Adrenal gland (tissue), 12 donors: Measurements from ENCODE around the gene MYMX. TPM values are rescaled to one million over a fixed set of nuclear protein-coding genes. Genes with fewer than 3 reads are reported as not detected.

ENCODE experiments used
- DNase-seq, 7 donors: peaks; one replicate each; pipeline ENCODE4 v3.0.0-alpha.2; 2019 to 2020
- H3K27ac ChIP-seq, 5 donors: fragments of 200-600 bp; sonication (generic) in 4 of 5; 1 replicate in 3 of 5; 2 replicates in 2 of 5; pipeline versions ENCODE4 v1.5.1 to v1.8.0; 2016 to 2020; ENCODE audit warnings: mild to moderate bottlenecking in 1 of 5
- H3K27me3 ChIP-seq: fragments of 200-600 bp; 2 replicates; pipeline ENCODE4 v1.8.0; 2021
- H3K36me3 ChIP-seq, 2 donors: fragments of 200-600 bp; replicated peaks in 1 of 2; 1 replicate in 1 of 2; 2 replicates in 1 of 2; pipeline versions ENCODE4 v1.5.1 to v1.8.0; 2018 to 2022
- H3K4me1 ChIP-seq, 2 donors: fragments of 200-600 bp; replicated peaks in 1 of 2; 1 replicate in 1 of 2; 2 replicates in 1 of 2; pipeline versions ENCODE4 v1.5.1 to v1.8.0; 2018 to 2021
- H3K4me3 ChIP-seq, 4 donors: fragments of 200-600 bp; sonication (generic) in 3 of 4; one replicate each; pipeline ENCODE4 v1.5.1; 2016 to 2018
- H3K9me3 ChIP-seq, 3 donors: fragments of 200-600 bp; sonication (generic) in 1 of 3; replicated peaks in 1 of 3; 1 replicate in 2 of 3; 2 replicates in 1 of 3; pipeline versions ENCODE4 v1.5.1 to v1.8.0; 2016 to 2021
- CTCF ChIP-seq, 6 experiments: fragments of 450-650 bp in 4 of 6; fragments of 200-600 bp in 2 of 6; sonication (generic) in 1 of 6; IDR thresholded peaks; 1 replicate in 5 of 6; 2 replicates in 1 of 6; pipeline versions ENCODE4 v1.5.1 to v1.8.0; 2016 to 2021; ENCODE audit warnings: antibody characterized with exemption in 6 of 6, mild to moderate bottlenecking in 2 of 6, moderate library complexity in 1 of 6
- POLR2A ChIP-seq, 2 donors: fragments of 450-650 bp; IDR thresholded peaks; one replicate each; pipeline ENCODE4 v1.6.1; 2017; ENCODE audit warnings: antibody characterized with exemption in 2 of 2, mild to moderate bottlenecking in 2 of 2, moderate library complexity in 1 of 2
- WGBS, 4 donors: extraction: QIAGEN DNeasy Blood & Tissue Kit in 2 of 4; methylation state at CpG; one replicate each; pipeline versions ENCODE4 v1.1.5 to v1.1.7; 2013 to 2017; 5-methylcytosine and 5-hydroxymethylcytosine counted together
- intact Hi-C, 2 donors: fragments of 100-400 bp; cut with DNase I; formaldehyde crosslinking; loops; one replicate each; pipeline versions ENCODE4 v1.14.1 to v1.15.0; 2022 to 2023
- polyA plus RNA-seq, 3 donors: library from polyadenylated mRNA; stranded (reverse); fragments of 200-250 nt in 2 of 3; fragments of 350-450 nt in 1 of 3; fragmentation: Illumina TruSeq in 1 of 3; extraction: RNeasy Lipid Tissue Mini Kit (QIAGEN cat#74804) in 1 of 3; gene quantifications; one replicate each; pipeline ENCODE4 v1.2.3, GENCODE V29; 2013 to 2014
- total RNA-seq, 9 donors: library from RNA; depleted of rRNA in 4 of 9; stranded (reverse); fragments of >200 nt in 4 of 9; fragments of 120-200 nt in 1 of 9; fragmentation: NEBNext Ultra II Directional in 1 of 9; extraction: Animal tissue kit (Norgen Biotek cat#: 25700) in 1 of 9; gene quantifications; one replicate each; pipeline versions ENCODE4 v1.1.0 to v1.2.4, GENCODE V29; 2013 to 2023
- donor health status: healthy with polysubstance abuse.
- donor health status: Bipolar disorder and iron deficiency.
- donor health status: DM: yes; HTN: yes; CAD: no.
- donor health status: DM: no; HTN: no; CAD: no.
- donor health status: DM: no; HTN: no; CAD: no.
- donor health status: DM: yes; HTN: yes; CAD: no.

The MYMX gene
- total and polyA plus RNA-seq, 12 donors: 0.39 to 0.94 TPM; not detected in 10

DNA sequence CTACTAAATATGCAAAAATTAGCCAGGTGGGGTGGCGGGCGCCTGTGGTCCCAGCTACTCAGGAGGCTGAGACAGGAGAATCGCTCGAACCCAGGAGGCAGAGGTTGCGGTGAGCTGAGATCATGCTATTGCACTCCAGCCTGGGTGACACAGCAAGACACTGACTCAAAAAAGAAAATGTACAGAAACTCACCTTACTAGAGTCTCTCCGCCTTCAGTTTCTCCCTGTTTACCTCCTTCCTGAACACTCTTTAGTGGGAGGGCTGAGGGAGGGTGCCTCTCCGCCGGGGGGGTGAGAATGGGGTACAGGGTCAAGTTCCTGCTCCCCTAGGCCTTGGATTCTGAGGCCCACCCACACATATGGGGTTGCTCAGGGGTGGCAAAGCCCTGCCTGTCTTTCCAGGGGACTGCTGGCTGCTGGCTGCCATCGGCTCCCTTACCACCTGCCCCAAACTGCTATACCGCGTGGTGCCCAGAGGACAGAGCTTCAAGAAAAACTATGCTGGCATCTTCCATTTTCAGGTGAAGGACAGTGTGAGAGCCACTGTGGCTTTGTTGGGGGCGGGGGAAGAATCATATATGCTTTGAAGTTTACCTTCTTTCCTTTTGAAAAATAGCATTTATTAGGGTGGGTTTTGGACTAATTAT lies 44.7 kb upstream of the MYMX start:
- H3K27ac ChIP-seq: no peak overlapping the region
- TF ChIP-seq POLR2A (IDR thresholded peaks at IDR 0.05) (no peak), CTCF (IDR thresholded peaks at IDR 0.05) (no peak)
- no peak for DNase-seq
- H3K27me3 ChIP-seq: no peaks in the 10 kb centered on the region
- WGBS, 4 donors: 71 to 75% (median 74%) methylated on average over 9 to 12 of the region's 12 CpGs
- no peaks in the 10 kb centered on the region for H3K36me3 ChIP-seq
- H3K4me1 ChIP-seq: peaks cover 0 to 5% of the 10 kb centered on the region in 2 donors
- intact Hi-C loops: loop anchor here (2.0 to 10.0 kb wide), 3 partner anchors 60 to 163 kb away; no protein-coding TSS in a partner anchor
- no peaks in the 10 kb centered on the region for H3K9me3 ChIP-seq
- H3K4me3 ChIP-seq: no peak overlapping the region

DNA sequence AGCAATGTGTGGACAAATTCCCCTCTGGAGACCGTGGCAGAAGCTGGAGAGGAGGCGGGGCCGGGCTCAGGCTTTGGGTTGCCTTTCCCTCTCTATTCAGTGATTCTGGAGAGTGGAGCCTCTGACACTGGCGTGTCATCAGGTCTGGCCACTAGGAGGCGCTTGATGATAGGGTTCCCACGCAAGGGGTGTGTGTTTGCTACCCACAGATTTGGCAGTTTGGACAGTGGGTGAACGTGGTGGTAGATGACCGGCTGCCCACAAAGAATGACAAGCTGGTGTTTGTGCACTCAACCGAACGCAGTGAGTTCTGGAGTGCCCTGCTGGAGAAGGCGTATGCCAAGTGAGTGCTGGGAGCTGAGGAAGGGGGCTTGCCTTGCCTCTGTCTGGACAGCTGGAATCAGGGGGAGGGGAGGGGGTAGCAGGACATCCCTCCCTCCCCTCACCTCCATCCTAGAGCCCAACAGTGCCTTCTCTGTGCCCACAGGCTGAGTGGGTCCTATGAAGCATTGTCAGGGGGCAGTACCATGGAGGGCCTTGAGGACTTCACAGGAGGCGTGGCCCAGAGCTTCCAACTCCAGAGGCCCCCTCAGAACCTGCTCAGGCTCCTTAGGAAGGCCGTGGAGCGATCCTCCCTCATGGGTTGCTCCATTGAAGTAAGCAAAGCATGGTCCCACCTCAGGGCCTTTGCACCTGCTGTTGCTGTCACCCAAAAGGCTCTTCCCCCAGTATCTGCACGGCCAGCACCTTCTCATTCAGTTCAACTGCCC lies 43.8 kb upstream of the MYMX start:
- Histone ChIP-seq H3K27me3 (no peaks in the 10 kb centered on the region), H3K4me1 (peaks cover 0 to 5% of the 10 kb centered on the region in 2 donors), H3K4me3 (no peak overlapping the region), H3K27ac (no peak overlapping the region), H3K9me3 (no peaks in the 10 kb centered on the region), H3K36me3 (no peaks in the 10 kb centered on the region)
- 21 to 26% (median 24%) methylated on average over 13 to 15 of the region's 15 CpGs for WGBS, 4 donors
- intact Hi-C loops: loop anchor here (2.0 to 10.0 kb wide), 3 partner anchors 59 to 162 kb away; no protein-coding TSS in a partner anchor
- no peak for TF ChIP-seq POLR2A (IDR thresholded peaks at IDR 0.05)
- TF ChIP-seq CTCF (IDR thresholded peaks at IDR 0.05): peak; percentile 80 to 96 (median 94)
- DNase-seq: peak; percentile 81 to 96 (median 90)

DNA sequence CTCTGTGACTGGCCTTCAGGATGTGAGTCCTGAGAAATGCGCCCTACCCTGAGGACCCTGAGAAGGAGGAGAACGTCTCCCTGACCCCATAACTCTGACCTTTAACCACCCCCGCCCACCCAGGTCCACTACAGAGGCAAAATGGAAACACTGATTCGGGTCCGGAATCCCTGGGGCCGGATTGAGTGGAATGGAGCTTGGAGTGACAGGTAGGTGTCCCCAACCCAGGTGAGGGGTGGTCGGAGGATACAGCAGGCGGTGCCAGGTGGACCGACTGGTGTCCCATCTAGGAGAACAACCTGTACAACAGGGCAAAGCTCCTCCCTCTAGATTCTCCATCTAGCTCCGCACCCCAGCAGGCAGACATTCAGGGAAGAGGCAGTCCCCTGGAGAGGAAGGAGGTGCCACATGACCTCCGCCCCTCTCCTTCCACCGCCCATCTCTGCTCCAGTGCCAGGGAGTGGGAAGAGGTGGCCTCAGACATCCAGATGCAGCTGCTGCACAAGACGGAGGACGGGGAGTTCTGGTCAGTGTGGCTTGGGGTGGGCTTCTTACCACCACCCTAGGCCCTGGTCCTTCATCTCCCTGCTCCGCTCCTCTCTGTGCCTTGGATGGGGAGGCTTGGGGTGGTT lies 40.5 kb upstream of the MYMX start:
- no peaks in the 10 kb centered on the region for H3K9me3 ChIP-seq
- no peaks in the 10 kb centered on the region for H3K36me3 ChIP-seq
- WGBS, 4 donors: 71 to 84% (median 78%) methylated on average over 4 to 15 of the region's 15 CpGs
- H3K27ac ChIP-seq: peak overlapping the region in 1 of 5 donors; percentile 8
- DNase-seq: no peak
- intact Hi-C loops: loop anchor here in 1 of 2 donors (5.0 to 10.0 kb wide), 2 partner anchors 41 to 159 kb away; partner anchors contain the start of gene MYMX
- no peaks in the 10 kb centered on the region for H3K27me3 ChIP-seq
- no peak overlapping the region for H3K4me3 ChIP-seq
- peaks cover 0 to 15% of the 10 kb centered on the region in 2 donors for H3K4me1 ChIP-seq
- TF ChIP-seq CTCF (IDR thresholded peaks at IDR 0.05): no peak
- TF ChIP-seq POLR2A (IDR thresholded peaks at IDR 0.05): no peak
